ENCODE results near the gene SYNRG.

DNA sequence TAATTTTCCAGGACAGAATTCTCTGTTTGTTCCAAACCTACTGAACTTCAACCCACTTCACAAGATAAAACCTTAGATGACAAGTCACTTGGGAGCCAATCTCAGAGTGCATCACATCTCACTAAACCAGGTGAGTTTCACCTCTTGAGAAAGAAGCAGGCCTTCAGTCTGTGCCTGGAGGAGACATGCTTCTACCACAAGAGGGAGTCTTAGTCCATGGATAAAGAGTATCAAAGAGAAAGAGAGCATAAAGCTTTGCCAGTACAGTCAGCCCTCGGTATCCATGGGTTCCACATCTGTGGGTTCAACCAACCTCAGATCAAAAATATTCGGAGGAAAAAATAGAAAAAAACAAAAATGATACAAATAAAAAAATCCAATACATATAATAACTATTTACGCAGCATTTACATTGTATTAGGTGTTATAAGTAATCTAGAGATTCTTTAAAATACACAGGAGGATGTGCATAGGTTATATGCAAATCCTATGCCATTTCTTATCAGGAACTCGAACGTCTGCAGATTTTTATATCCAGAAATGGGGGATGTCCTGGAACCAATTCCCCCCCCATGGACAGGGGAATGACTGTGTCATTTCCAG lies 81.9 kb downstream of the SYNRG start:
- TF ChIP-seq, protein P1, sequence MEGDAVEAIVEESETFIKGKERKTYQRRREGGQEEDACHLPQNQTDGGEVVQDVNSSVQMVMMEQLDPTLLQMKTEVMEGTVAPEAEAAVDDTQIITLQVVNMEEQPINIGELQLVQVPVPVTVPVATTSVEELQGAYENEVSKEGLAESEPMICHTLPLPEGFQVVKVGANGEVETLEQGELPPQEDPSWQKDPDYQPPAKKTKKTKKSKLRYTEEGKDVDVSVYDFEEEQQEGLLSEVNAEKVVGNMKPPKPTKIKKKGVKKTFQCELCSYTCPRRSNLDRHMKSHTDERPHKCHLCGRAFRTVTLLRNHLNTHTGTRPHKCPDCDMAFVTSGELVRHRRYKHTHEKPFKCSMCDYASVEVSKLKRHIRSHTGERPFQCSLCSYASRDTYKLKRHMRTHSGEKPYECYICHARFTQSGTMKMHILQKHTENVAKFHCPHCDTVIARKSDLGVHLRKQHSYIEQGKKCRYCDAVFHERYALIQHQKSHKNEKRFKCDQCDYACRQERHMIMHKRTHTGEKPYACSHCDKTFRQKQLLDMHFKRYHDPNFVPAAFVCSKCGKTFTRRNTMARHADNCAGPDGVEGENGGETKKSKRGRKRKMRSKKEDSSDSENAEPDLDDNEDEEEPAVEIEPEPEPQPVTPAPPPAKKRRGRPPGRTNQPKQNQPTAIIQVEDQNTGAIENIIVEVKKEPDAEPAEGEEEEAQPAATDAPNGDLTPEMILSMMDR (IDR thresholded peaks at IDR 0.05), result peak in 1 of 3 donors; percentile 38
- no peak for TF ChIP-seq POLR2A (IDR thresholded peaks at IDR 0.05)
